SK-N-SH treated with all-trans-retinoic acid at 6 μM for 48 hours (cell line): ENCODE results near the gene DNAH1.

Experiments
- GLIS3 ChIP-seq: fragments of 250-450 bp; sonication (Bioruptor Pico); IDR thresholded peaks from 2 replicates; pipeline ENCODE4 v1.5.0; 2020; ENCODE audit warnings: mild to moderate bottlenecking, moderate library complexity
- RARB ChIP-seq: fragments of 250-450 bp; sonication (Bioruptor Pico); IDR thresholded peaks from 2 replicates; pipeline ENCODE4 v1.8.0; 2021; ENCODE audit warnings: mild to moderate bottlenecking, moderate library complexity
- TOX ChIP-seq: fragments of 250-450 bp; sonication (Bioruptor Pico); IDR thresholded peaks from 2 replicates; pipeline ENCODE4 v1.8.0; 2021; ENCODE audit warnings: mild to moderate bottlenecking, moderate library complexity, borderline replicate concordance
- ZNF70 ChIP-seq: fragments of 450-650 bp; formaldehyde crosslinking; IDR thresholded peaks from 2 replicates; pipeline ENCODE4 v1.5.0; 2020; ENCODE audit warnings: mild to moderate bottlenecking, moderate library complexity
- TF ChIP-seq, protein P1 (sequence below): fragments of 250-450 bp; sonication (Bioruptor Pico); IDR thresholded peaks from 2 replicates; pipeline ENCODE4 v1.5.1; 2020; ENCODE audit warnings: low read depth, mild to moderate bottlenecking, moderate library complexity

DNA sequence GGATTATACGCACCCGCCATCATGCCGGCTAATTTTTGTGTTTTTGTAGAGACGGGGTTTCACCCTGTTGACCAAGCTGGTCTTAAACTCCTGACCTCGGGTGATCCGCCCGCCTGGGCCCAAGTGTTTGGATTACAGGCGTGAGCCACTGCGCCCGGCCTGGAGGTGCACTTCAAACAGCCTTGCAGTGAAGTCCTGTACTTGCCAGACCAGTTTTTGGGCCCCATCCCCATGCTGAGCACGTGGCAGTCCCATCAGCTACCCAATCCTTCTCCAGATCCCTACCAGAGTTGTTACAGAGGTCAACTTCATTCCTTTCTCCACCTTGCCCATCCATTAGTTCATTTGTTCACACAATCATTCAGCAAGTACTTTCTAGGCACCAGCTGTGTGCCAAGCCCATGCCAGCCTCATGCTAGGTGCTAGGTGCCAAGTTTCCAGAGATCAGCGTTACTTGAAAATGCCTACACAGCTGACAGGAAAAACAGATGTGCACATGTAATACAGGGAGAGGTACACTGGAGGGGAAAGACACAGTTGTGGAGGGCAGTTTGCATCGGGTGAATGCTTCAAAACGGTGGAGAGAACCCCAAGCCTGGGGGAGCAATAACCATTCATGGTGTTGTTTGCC, 2.2 kb downstream of the DNAH1 start:
- TF ChIP-seq ZNF70 (CRISPR knock-in tag) (no peak), GLIS3 (no peak), RARB (no peak), TOX (CRISPR knock-in tag) (no peak)
- TF ChIP-seq, protein P1, sequence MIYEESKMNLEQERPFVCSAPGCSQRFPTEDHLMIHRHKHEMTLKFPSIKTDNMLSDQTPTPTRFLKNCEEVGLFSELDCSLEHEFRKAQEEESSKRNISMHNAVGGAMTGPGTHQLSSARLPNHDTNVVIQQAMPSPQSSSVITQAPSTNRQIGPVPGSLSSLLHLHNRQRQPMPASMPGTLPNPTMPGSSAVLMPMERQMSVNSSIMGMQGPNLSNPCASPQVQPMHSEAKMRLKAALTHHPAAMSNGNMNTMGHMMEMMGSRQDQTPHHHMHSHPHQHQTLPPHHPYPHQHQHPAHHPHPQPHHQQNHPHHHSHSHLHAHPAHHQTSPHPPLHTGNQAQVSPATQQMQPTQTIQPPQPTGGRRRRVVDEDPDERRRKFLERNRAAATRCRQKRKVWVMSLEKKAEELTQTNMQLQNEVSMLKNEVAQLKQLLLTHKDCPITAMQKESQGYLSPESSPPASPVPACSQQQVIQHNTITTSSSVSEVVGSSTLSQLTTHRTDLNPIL = no peak
